ENCODE measurements around the gene COQ9. TPM values are rescaled to one million over a fixed set of nuclear protein-coding genes. Genes with fewer than 3 reads are reported as not detected.

The COQ9 gene
- total RNA-seq, 1 experiment from 2014 or later = 69.7 TPM

- Histone ChIP-seq H3K27ac (ENCODE audit: low read depth, low read length, poor library complexity, severe bottlenecking) (no peak overlapping the region), H3K36me3 (ENCODE audit: insufficient read depth, low read length, poor library complexity, severe bottlenecking) (no peaks in the 10 kb centered on the region), H3K9me3 (ENCODE audit: low read depth, low read length, poor library complexity, severe bottlenecking) (no peaks in the 10 kb centered on the region), H3K27me3 (replicated peaks; ENCODE audit: insufficient read depth, low read depth, low read length, poor library complexity) (no peaks in the 10 kb centered on the region), H3K4me3 (ENCODE audit: low read depth, low read length, poor library complexity, severe bottlenecking) (no peak overlapping the region), H3K4me1 (ENCODE audit: insufficient read depth, low read length, poor library complexity, severe bottlenecking) (peaks cover 3% of the 10 kb centered on the region)
- BruUV-seq (replicated peaks) = no TSS peak
- TF ChIP-seq CTCF (conservative IDR thresholded peaks at IDR 0.05; ENCODE audit: low read depth, low read length) = no peak
- TF ChIP-seq EZH2 (IDR thresholded peaks at IDR 0.05; ENCODE audit: borderline replicate concordance, low read depth, low read length, poor library complexity, severe bottlenecking) = no peak
- ChIA-PET CTCF (interaction anchor here (1.7 to 3.4 kb wide), 4 partner anchors 104 to 332 kb away, joined by 7 to 25 read pairs (median 12); no protein-coding TSS in a partner anchor), POLR2A (ENCODE audit: low non-redundant PET) (no interaction called here)
- DNase-seq (ENCODE audit: low spot score) = no peak
- intact Hi-C loops (cut with micrococcal nuclease; ENCODE audit: unreplicated experiment) = loop anchor here (5.0 kb wide), 1 partner anchor 334 kb away; no protein-coding TSS in a partner anchor
Observed at GRCh38 chr16:57416084-57416483, 31.2 kb upstream of the COQ9 start.

GRCh38 chr16:57419506-57419905 is 27.8 kb upstream of the COQ9 start:
- intact Hi-C loops (cut with micrococcal nuclease; ENCODE audit: unreplicated experiment) = loop anchor here (2.0 to 5.0 kb wide), 2 partner anchors 99 to 337 kb away; no protein-coding TSS in a partner anchor
- Histone ChIP-seq H3K4me3 (ENCODE audit: low read depth, low read length, poor library complexity, severe bottlenecking) (no peak overlapping the region), H3K4me1 (ENCODE audit: insufficient read depth, low read length, poor library complexity, severe bottlenecking) (peaks cover 3% of the 10 kb centered on the region), H3K27ac (ENCODE audit: low read depth, low read length, poor library complexity, severe bottlenecking) (no peak overlapping the region), H3K27me3 (replicated peaks; ENCODE audit: insufficient read depth, low read depth, low read length, poor library complexity) (no peaks in the 10 kb centered on the region), H3K9me3 (ENCODE audit: low read depth, low read length, poor library complexity, severe bottlenecking) (no peaks in the 10 kb centered on the region), H3K36me3 (ENCODE audit: insufficient read depth, low read length, poor library complexity, severe bottlenecking) (no peaks in the 10 kb centered on the region)
- ChIA-PET CTCF (interaction anchor here (0.5 to 3.4 kb wide), 2 partner anchors 98 to 119 kb away, joined by 14 to 25 read pairs; no protein-coding TSS in a partner anchor), POLR2A (ENCODE audit: low non-redundant PET) (no interaction called here)
- TF ChIP-seq CTCF (conservative IDR thresholded peaks at IDR 0.05; ENCODE audit: low read depth, low read length) = no peak
- no peak for TF ChIP-seq EZH2 (IDR thresholded peaks at IDR 0.05; ENCODE audit: borderline replicate concordance, low read depth, low read length, poor library complexity, severe bottlenecking)
- DNase-seq (ENCODE audit: low spot score) = no peak
- no TSS peak for BruUV-seq (replicated peaks)

DNA sequence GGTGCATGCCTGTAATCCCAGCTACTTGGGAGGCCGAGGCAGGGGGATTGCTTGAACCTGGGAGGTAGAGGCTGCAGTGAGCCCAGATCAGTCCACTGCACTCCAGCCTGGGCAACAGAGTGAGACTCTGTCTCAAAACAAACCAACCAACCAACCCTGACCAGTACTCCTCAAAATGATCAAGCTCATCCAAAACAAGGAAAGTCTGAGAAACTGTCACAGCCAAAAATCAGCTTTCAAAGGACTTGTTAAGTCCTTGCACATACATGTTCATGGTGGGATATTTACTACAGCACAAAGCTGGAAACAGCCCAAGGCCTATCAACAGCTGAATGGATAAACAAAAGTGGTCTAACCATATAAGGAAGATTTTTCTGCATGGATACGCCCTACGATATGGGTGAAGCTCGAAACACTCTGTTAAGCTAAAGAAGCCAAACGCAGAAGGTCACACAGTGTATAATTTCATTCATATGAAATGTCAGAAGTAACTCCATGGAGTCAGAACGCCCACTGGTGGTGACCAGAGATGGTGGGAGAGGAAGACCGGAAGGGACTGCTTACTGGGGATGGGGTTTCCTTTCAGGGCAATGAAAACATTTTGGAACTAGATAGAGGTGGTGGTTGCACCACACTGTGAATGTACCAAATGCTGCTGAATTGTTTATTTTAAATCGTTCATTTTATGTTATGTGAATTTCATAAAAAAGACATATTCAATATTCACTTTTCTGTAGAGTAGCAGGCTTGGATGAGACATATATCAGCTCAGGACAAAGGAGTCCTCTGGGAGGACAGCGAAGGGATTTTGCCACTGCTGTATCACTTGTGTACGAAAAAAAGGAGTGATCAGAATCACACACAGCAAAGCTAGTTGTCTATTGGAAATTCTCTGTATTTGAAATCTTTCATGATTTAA is 25.0 kb upstream of the COQ9 start:
- intact Hi-C loops (cut with micrococcal nuclease; ENCODE audit: unreplicated experiment) = loop anchor here (1.0 kb wide), 1 partner anchor 122 kb away; no protein-coding TSS in a partner anchor
- Histone ChIP-seq H3K36me3 (ENCODE audit: insufficient read depth, low read length, poor library complexity, severe bottlenecking) (no peaks in the 10 kb centered on the region), H3K27me3 (replicated peaks; ENCODE audit: insufficient read depth, low read depth, low read length, poor library complexity) (no peaks in the 10 kb centered on the region), H3K9me3 (ENCODE audit: low read depth, low read length, poor library complexity, severe bottlenecking) (no peaks in the 10 kb centered on the region), H3K4me3 (ENCODE audit: low read depth, low read length, poor library complexity, severe bottlenecking) (no peak overlapping the region), H3K27ac (ENCODE audit: low read depth, low read length, poor library complexity, severe bottlenecking) (no peak overlapping the region), H3K4me1 (ENCODE audit: insufficient read depth, low read length, poor library complexity, severe bottlenecking) (peaks cover 3% of the 10 kb centered on the region)
- ChIA-PET CTCF (interaction anchor here (0.8 kb wide), 1 partner anchor 122 kb away, joined by 5 read pairs; no protein-coding TSS in a partner anchor), POLR2A (ENCODE audit: low non-redundant PET) (interaction anchor here (0.5 to 0.8 kb wide), 3 partner anchors 12 to 92 kb away, joined by 3 to 14 read pairs (median 3); no protein-coding TSS in a partner anchor)
- no peak for TF ChIP-seq EZH2 (IDR thresholded peaks at IDR 0.05; ENCODE audit: borderline replicate concordance, low read depth, low read length, poor library complexity, severe bottlenecking)
- TF ChIP-seq CTCF (conservative IDR thresholded peaks at IDR 0.05; ENCODE audit: low read depth, low read length) = peak; percentile 67
- peak; percentile 68 for DNase-seq (ENCODE audit: low spot score)
- no TSS peak for BruUV-seq (replicated peaks)

Measured in A673 (cell line).